HFFc6 (cell line): ENCODE measurements around the gene PARD3B. TPM values are rescaled to one million over a fixed set of nuclear protein-coding genes. Genes with fewer than 3 reads are reported as not detected.
A peak's percentile ranks its signal among the peaks of the same experiment; 100 is the strongest.

Experiments
- DNase-seq: peaks from one replicate; pipeline ENCODE4 v3.0.0-alpha.2; 2018
- H3K27ac Mint-ChIP-seq: 2 replicates; pipeline ENCODE4 v1.8.0; 2020; ENCODE audit warnings: mild to moderate bottlenecking, mixed read lengths
- H3K27me3 Mint-ChIP-seq: 2 replicates; pipeline ENCODE4 v1.8.0; 2021; ENCODE audit warnings: mild to moderate bottlenecking, moderate library complexity, mixed read lengths; ENCODE audit not compliant: insufficient read depth
- H3K36me3 Mint-ChIP-seq: 2 replicates; pipeline ENCODE4 v1.8.0; 2021; ENCODE audit warnings: low read depth, mixed read lengths
- H3K4me1 Mint-ChIP-seq: 2 replicates; pipeline ENCODE4 v1.8.0; 2020; ENCODE audit warnings: low read depth, mixed read lengths
- H3K4me3 Mint-ChIP-seq: 2 replicates; pipeline ENCODE4 v1.8.0; 2020; ENCODE audit warnings: mild to moderate bottlenecking, moderate library complexity, mixed read lengths
- H3K9me3 Mint-ChIP-seq: 2 replicates; pipeline ENCODE4 v1.8.0; 2020; ENCODE audit warnings: mild to moderate bottlenecking, mixed read lengths
- total RNA-seq, 6 experiments: library from RNA; stranded (reverse); fragmentation: NEBNext Ultra II Directional; extraction: Animal tissue kit (Norgen Biotek cat#: 25700); gene quantifications; 2 replicates in 1 of 6; 3 replicates in 5 of 6; pipeline ENCODE4 v1.2.3, GENCODE V29; 2021
- TF ChIP-seq, protein P1 (sequence below): fragments of 200-600 bp; sonication (generic); IDR thresholded peaks from 2 replicates; pipeline ENCODE4 v1.5.0; 2021; ENCODE audit warnings: antibody characterized with exemption, mild to moderate bottlenecking

PARD3B gene
- total RNA-seq, 6 experiments from 2014 or later: 14.0 to 22.4 (median 15.3) TPM

DNA sequence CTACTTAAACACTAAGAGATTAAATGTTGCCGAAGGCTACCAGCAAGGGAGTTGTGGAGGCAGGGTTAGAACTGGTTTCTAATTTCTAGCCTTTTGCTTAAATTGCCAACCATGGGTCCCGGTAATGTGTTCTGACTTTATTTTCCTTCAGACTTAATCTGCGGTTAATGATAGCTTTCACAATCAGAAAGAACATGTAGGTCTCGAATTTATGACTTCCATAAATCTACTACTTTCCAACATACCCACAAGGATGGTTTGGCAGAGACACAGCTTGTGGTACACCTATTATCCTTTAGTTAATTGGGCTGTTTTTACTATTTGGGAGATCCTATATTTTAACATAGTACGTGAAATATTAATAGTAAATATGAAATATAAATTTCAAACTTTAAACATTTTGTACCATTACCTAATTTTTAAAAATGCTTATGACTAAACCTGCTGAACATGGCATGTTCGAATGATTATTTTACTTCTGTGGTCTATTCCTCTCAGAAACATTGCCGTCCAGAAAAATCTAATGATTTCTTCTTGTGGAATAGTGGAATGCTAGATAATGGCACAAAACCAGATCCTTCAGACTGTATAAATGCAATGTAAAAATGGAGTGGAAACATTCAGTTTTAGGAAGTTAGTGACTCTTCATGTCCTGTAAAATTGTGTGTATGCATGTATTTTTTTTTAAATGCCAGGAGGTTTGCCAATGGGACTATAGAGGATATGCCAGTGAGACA lies 41.3 kb downstream of the PARD3B start:
- Mint-ChIP-seq H3K27ac (no peak overlapping the region), H3K36me3 (peaks cover 18% of the 10 kb centered on the region), H3K4me3 (no peak overlapping the region), H3K9me3 (peaks cover 7% of the 10 kb centered on the region), H3K4me1 (peaks cover 10% of the 10 kb centered on the region; the same call in 1 of the 2 replicates), H3K27me3 (no peaks in the 10 kb centered on the region)
- TF ChIP-seq, protein P1, sequence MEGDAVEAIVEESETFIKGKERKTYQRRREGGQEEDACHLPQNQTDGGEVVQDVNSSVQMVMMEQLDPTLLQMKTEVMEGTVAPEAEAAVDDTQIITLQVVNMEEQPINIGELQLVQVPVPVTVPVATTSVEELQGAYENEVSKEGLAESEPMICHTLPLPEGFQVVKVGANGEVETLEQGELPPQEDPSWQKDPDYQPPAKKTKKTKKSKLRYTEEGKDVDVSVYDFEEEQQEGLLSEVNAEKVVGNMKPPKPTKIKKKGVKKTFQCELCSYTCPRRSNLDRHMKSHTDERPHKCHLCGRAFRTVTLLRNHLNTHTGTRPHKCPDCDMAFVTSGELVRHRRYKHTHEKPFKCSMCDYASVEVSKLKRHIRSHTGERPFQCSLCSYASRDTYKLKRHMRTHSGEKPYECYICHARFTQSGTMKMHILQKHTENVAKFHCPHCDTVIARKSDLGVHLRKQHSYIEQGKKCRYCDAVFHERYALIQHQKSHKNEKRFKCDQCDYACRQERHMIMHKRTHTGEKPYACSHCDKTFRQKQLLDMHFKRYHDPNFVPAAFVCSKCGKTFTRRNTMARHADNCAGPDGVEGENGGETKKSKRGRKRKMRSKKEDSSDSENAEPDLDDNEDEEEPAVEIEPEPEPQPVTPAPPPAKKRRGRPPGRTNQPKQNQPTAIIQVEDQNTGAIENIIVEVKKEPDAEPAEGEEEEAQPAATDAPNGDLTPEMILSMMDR: no peak
- DNase-seq: no peak

DNA sequence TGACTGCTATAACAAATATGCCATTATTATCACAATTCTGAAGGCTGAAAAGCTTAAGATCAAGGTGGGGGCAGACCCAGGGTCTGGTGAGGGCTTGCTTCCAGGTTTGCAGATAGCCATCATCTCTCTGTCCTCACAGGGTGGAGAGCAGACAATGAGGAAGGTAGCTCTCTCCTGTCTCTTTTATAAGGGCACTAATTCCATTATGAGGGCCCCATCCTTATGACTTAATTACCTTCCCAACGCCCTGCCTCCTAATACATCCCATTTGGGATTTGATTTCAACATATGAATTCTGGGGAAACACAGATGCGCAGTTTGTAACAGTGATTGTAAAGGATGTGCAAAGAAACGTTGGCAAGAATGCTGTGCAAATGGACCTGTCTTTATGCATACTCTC lies 44.8 kb downstream of the PARD3B start:
- Mint-ChIP-seq H3K4me3 (no peak overlapping the region), H3K9me3 (peaks cover 7% of the 10 kb centered on the region), H3K36me3 (peaks cover 18% of the 10 kb centered on the region), H3K27me3 (no peaks in the 10 kb centered on the region), H3K4me1 (0 out of 2 replicates have a peak, but pooled peaks cover 6% of the 10 kb centered on the region), H3K27ac (no peak overlapping the region)
- TF ChIP-seq, protein P1: no peak
- no peak for DNase-seq

DNA sequence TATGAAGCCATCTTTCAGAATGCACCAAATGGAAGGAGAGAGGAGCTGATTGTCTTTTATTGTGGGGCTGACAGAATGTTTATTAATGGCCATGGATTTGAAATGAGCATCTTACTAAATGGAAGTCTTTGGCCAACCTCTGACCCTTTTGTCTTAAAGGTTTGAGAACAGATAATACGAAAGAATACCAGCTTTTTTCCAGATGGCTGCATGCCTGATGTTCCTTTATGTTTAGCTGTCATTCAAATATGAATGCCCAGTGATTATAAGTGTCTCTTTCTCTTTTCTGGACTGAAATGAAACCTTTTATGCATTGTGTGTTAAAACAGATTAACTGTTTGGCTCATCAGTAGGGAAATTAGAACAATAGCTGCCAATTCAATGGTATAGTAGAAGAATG lies 46.0 kb downstream of the PARD3B start:
- no peak for DNase-seq
- 0 out of 2 replicates have a peak, but pooled peaks cover 6% of the 10 kb centered on the region for H3K4me1 Mint-ChIP-seq
- H3K27me3 Mint-ChIP-seq: no peaks in the 10 kb centered on the region
- H3K27ac Mint-ChIP-seq: no peak overlapping the region
- TF ChIP-seq, protein P1: no peak
- H3K9me3 Mint-ChIP-seq: peaks cover 7% of the 10 kb centered on the region
- H3K36me3 Mint-ChIP-seq: peaks cover 18% of the 10 kb centered on the region
- no peak overlapping the region for H3K4me3 Mint-ChIP-seq

DNA sequence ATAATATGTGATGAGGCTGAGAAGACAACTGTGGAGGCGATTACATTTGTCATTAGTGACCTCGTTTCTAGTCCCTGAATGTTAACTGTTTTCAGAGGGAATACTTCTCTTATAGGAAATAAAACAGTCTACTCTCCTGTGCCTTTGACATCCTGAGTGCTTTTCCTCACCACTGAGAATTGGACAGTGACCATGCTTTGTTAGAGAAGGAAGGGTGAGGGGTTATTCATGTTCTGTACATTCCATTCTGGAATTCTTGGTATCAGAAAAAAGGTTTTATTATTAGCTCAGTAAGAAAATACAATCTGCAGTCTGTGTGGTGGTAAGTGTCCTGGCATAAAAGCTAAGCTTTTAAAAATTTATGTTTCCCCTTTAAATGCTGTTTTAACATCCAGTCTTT lies 58.8 kb downstream of the PARD3B start:
- Mint-ChIP-seq H3K27ac (no peak overlapping the region), H3K4me1 (peaks cover 45% of the 10 kb centered on the region), H3K36me3 (peaks cover 6% of the 10 kb centered on the region; the same call in 1 of the 2 replicates), H3K27me3 (no peaks in the 10 kb centered on the region; the same call in 1 of the 2 replicates), H3K9me3 (no peaks in the 10 kb centered on the region; the same call in 1 of the 2 replicates), H3K4me3 (no peak overlapping the region)
- TF ChIP-seq, protein P1: no peak
- DNase-seq: no peak

DNA sequence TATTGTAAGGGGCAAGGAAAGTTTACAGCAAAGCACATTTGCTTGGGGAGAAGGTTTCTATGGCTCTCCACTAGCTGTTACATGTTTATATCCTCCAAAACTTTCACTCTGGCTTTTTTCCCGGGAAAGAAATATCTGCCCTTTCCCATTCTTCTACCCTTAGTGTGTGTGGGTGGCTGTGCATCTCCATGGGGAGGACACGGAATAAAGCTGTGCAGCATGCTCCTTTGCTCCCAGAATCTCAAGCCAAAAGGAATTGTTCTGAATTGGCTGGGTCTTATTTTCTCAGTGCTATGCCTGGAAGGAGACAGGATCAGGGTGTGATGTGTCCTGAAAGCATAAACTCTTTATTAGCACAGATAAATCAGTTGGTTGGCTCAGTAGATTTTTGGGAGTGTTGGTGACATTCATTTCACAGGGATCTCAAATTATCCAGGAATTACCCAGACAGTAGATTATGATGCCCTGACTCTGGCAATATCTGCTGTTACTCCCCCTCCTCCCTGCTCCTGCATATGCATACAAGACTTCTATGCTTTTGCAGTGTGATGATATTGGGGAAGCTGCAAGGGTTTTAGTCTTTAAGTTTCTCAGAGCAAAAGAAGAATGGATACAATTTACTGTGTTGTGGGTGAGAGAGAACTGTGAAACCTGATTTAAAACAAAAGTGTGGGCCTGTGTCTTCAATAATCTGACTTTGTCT lies 63.1 kb downstream of the PARD3B start:
- DNase-seq: peak; percentile 57
- no peaks in the 10 kb centered on the region; the same call in 1 of the 2 replicates for H3K27me3 Mint-ChIP-seq
- H3K36me3 Mint-ChIP-seq: no peaks in the 10 kb centered on the region
- no peak overlapping the region; the same call in 1 of the 2 replicates for H3K4me3 Mint-ChIP-seq
- no peaks in the 10 kb centered on the region for H3K9me3 Mint-ChIP-seq
- H3K27ac Mint-ChIP-seq: peak overlapping the region; percentile 27
- H3K4me1 Mint-ChIP-seq: peaks cover 58% of the 10 kb centered on the region
- TF ChIP-seq, protein P1: no peak
